HEK293 (cell line): ENCODE results near the gene FGFRL1.
"Not testable (repeated sequence)": the region's sequence is repeated elsewhere in the genome, so short reads cannot be mapped to it uniquely, and the experiment has no call there.

ENCODE experiments used
- CTCF ChIA-PET: fragments of 350-600 bp; formaldehyde crosslinking; extraction: SDS; loops from one replicate; lab custom pipeline; 2021; ENCODE audit warnings: antibody characterized with exemption; lab: Yijun Ruan, JAX
- POLR2A ChIA-PET: fragments of 300-600 bp; formaldehyde crosslinking; extraction: SDS; loops from one replicate; lab custom pipeline; 2020; ENCODE audit warnings: antibody characterized with exemption, inconsistent platforms; lab: Yijun Ruan, JAX
- H3K27ac ChIP-seq: fragments of 200-500 bp; sonication (Bioruptor generic); 2 replicates; pipeline ENCODE4 v1.5.1; 2014; ENCODE audit warnings: low read depth, low read length, control low read depth, inconsistent platforms; ENCODE audit errors: extremely low read depth
- H3K36me3 ChIP-seq, 2 experiments: fragments of 200-500 bp in 1 of 2; sonication (Bioruptor generic) in 1 of 2; 1 replicate in 1 of 2; 2 replicates in 1 of 2; pipeline ENCODE4 v1.5.1; 2014 to 2017; ENCODE audit warnings: inconsistent platforms in 2 of 2, low read length in 2 of 2; ENCODE audit not compliant: control insufficient read depth in 2 of 2, insufficient read depth in 1 of 2
- H3K4me1 ChIP-seq: fragments of 200-500 bp; sonication (Bioruptor generic); 2 replicates; pipeline ENCODE4 v1.5.1; 2014; ENCODE audit warnings: mild to moderate bottlenecking, low read length, inconsistent platforms; ENCODE audit not compliant: control insufficient read depth, insufficient read depth
- H3K4me3 ChIP-seq: 2 replicates; pipeline ENCODE4 v1.5.1; 2011; ENCODE audit warnings: low read depth, mild to moderate bottlenecking, control low read depth, low read length, moderate library complexity
- H3K9me3 ChIP-seq: fragments of 200-500 bp; sonication (Bioruptor generic); 2 replicates; pipeline ENCODE4 v1.5.1; 2014; ENCODE audit warnings: low read depth, low read length, inconsistent platforms; ENCODE audit not compliant: control insufficient read depth, insufficient read depth
- BCL11B ChIP-seq: fragments of 450-650 bp; formaldehyde crosslinking; IDR thresholded peaks from 2 replicates; pipeline ENCODE4 v1.5.1; 2016; ENCODE audit warnings: low read depth, missing biosample characterization, missing genetic modification characterization
- GLI2 ChIP-seq: fragments of 450-650 bp; formaldehyde crosslinking; IDR thresholded peaks from 2 replicates; pipeline ENCODE4; 2017; ENCODE audit warnings: missing biosample characterization, missing genetic modification characterization, low read depth, borderline replicate concordance
- KLF17 ChIP-seq: fragments of 450-650 bp; formaldehyde crosslinking; IDR thresholded peaks from 2 replicates; pipeline ENCODE4 v1.5.1; 2016; ENCODE audit warnings: missing biosample characterization, missing genetic modification characterization
- MYNN ChIP-seq: fragments of 450-650 bp; formaldehyde crosslinking; IDR thresholded peaks from 2 replicates; pipeline ENCODE4 v1.5.1; 2016; ENCODE audit warnings: missing biosample characterization, missing genetic modification characterization, borderline replicate concordance
- MZF1 ChIP-seq: fragments of 450-650 bp; formaldehyde crosslinking; IDR thresholded peaks from 2 replicates; pipeline ENCODE4 v1.5.1; 2017; ENCODE audit warnings: missing biosample characterization, missing genetic modification characterization, borderline replicate concordance
- OSR2 ChIP-seq: fragments of 450-650 bp; formaldehyde crosslinking; IDR thresholded peaks from 2 replicates; pipeline ENCODE4 v1.5.1; 2016; ENCODE audit warnings: missing biosample characterization, missing genetic modification characterization
- PBX3 ChIP-seq: sonication (generic); formaldehyde crosslinking; IDR thresholded peaks from 2 replicates; pipeline ENCODE4 v1.8.1; 2022; ENCODE audit warnings: mild to moderate bottlenecking, moderate library complexity, missing genetic modification reagents
- RBAK ChIP-seq: fragments of 450-650 bp; formaldehyde crosslinking; IDR thresholded peaks from 2 replicates; pipeline ENCODE4 v1.5.1; 2016; ENCODE audit warnings: missing biosample characterization, missing genetic modification characterization
- WT1 ChIP-seq: fragments of 450-650 bp; formaldehyde crosslinking; IDR thresholded peaks from 2 replicates; pipeline ENCODE4 v1.5.1; 2016; ENCODE audit warnings: missing biosample characterization, missing genetic modification characterization
- ZBTB20 ChIP-seq: fragments of 450-650 bp; formaldehyde crosslinking; IDR thresholded peaks from 2 replicates; pipeline ENCODE4 v1.5.1; 2016; ENCODE audit warnings: missing biosample characterization, missing genetic modification characterization
- ZBTB8A ChIP-seq: fragments of 450-650 bp; formaldehyde crosslinking; IDR thresholded peaks from 2 replicates; pipeline ENCODE4 v1.5.1; 2016; ENCODE audit warnings: missing biosample characterization, missing genetic modification characterization
- ZNF157 ChIP-seq: fragments of 450-650 bp; formaldehyde crosslinking; IDR thresholded peaks from 2 replicates; pipeline ENCODE4 v1.5.1; 2016; ENCODE audit warnings: missing biosample characterization, missing genetic modification characterization
- ZNF184 ChIP-seq: fragments of 450-650 bp; IDR thresholded peaks from 2 replicates; pipeline ENCODE4 v1.5.1; 2018; ENCODE audit warnings: missing biosample characterization, mild to moderate bottlenecking, missing genetic modification characterization
- ZNF2 ChIP-seq: fragments of 450-650 bp; formaldehyde crosslinking; IDR thresholded peaks from 2 replicates; pipeline ENCODE4 v1.5.1; 2016; ENCODE audit warnings: missing biosample characterization, missing genetic modification characterization
- ZNF555 ChIP-seq: fragments of 450-650 bp; formaldehyde crosslinking; conservative IDR thresholded peaks from 2 replicates; pipeline ENCODE4 v1.5.1; 2017; ENCODE audit warnings: missing biosample characterization, mild to moderate bottlenecking, missing genetic modification characterization, inconsistent platforms
- ZNF658 ChIP-seq: fragments of 450-650 bp; formaldehyde crosslinking; IDR thresholded peaks from 2 replicates; pipeline ENCODE4; 2016; ENCODE audit warnings: missing biosample characterization, missing genetic modification characterization
- ZNF830 ChIP-seq: fragments of 450-650 bp; IDR thresholded peaks from 2 replicates; pipeline ENCODE4 v1.5.0; 2018; ENCODE audit warnings: missing biosample characterization, missing genetic modification characterization, low read depth, mild to moderate bottlenecking, moderate library complexity
- ZNF837 ChIP-seq: fragments of 450-650 bp; formaldehyde crosslinking; IDR thresholded peaks from 2 replicates; pipeline ENCODE4 v1.5.1; 2016; ENCODE audit warnings: missing biosample characterization, missing genetic modification characterization
- ZSCAN16 ChIP-seq: fragments of 450-650 bp; formaldehyde crosslinking; IDR thresholded peaks from 2 replicates; pipeline ENCODE4 v1.5.1; 2016; ENCODE audit warnings: missing biosample characterization, missing genetic modification characterization
- ZSCAN4 ChIP-seq: fragments of 450-650 bp; formaldehyde crosslinking; IDR thresholded peaks from 2 replicates; pipeline ENCODE4 v1.5.1; 2017; ENCODE audit warnings: missing biosample characterization, missing genetic modification characterization
- TF ChIP-seq, protein P1 (sequence below): fragments of 450-650 bp; formaldehyde crosslinking; IDR thresholded peaks from 2 replicates; pipeline ENCODE4 v1.5.1; 2017; ENCODE audit warnings: missing biosample characterization, missing genetic modification characterization
- TF ChIP-seq, protein P2 (sequence below): fragments of 450-650 bp; formaldehyde crosslinking; IDR thresholded peaks from 2 replicates; pipeline ENCODE4 v1.5.1; 2017; ENCODE audit warnings: missing biosample characterization, missing genetic modification characterization
- TF ChIP-seq, protein P3 (sequence below): fragments of 450-650 bp; formaldehyde crosslinking; IDR thresholded peaks from 2 replicates; pipeline ENCODE4 v1.5.1; 2016; ENCODE audit warnings: missing biosample characterization, missing genetic modification characterization

FGFRL1 gene

DNA sequence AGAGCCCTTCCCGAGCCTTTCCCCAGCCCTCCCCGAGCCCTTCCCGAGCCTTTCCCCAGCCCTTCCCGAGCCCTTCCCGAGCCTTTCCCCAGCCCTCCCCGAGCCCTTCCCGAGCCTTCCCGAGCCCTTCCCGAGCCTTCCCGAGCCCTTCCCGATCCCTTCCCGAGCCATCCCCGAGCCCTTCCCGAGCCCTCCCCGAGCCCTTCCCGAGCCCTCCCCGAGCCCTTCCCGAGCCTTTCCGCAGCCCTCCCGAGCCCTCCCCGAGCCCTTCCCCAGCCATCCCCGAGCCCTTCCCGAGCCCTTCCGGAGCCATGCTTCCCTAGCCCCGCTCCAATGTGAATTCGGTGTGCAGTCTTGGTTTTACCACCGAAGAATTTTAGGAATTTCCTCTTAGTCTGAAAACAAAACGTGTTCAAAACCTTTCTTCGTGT is 35.2 kb downstream of the FGFRL1 start:
- CTCF ChIA-PET, H3K4me3 ChIP-seq, H3K36me3 ChIP-seq, H3K27ac ChIP-seq, H3K9me3 ChIP-seq, H3K4me1 ChIP-seq, POLR2A ChIA-PET: not testable (repeated sequence)
- peak; percentile 69 for TF ChIP-seq ZBTB8A (tag by site-specific recombination)

DNA sequence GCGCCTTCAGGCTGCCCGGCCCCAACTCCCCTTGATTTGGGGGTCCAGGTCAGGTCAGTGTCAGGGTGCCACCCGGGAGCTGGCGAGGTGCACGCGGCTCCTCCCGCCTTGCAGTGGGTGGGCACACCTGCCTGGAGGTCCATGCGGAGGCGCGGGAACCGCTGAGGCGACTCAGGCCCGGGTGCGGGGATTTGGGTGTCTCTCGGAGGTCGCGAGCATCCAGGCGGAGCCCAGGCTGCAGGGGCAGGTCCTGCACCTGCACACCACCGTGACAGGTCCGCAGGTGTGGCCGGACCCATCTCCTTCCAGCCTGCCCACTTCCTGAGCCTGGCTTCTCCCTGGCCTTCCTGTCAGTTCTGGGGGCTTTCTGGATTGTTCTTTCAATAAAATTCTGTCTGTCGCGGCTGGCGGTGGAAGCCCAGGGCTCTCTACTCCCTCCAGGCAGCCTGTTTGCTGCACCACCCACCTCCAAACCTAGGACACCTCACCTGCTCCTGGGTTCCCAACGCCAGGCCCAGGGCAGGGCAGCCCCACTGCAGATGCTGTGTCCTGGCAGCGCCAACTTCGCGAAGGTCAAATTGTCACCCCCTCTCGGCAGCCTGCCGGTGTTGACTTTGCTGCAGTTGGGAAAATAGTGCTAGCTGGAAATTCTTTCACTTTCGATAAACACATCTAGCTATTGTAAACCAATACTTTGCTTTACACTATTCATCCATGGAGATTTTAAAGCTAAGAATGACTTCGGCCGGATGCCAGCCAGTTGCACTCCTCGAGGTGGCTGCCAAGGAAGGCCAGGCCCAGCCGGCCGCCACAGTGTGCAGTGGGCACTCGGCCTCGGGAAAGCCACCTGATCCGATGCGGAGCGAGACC is 35.9 kb downstream of the FGFRL1 start:
- no peaks in the 10 kb centered on the region for H3K36me3 ChIP-seq
- CTCF ChIA-PET, result no interaction called here
- H3K4me1 ChIP-seq, result no peaks in the 10 kb centered on the region
- no peak overlapping the region for H3K27ac ChIP-seq
- POLR2A ChIA-PET, result no interaction called here
- H3K4me3 ChIP-seq, result no peak overlapping the region
- TF ChIP-seq ZNF837 (tag by site-specific recombination) (no peak), WT1 (tag by site-specific recombination) (no peak), GLI2 (no peak), OSR2 (tag by site-specific recombination) (no peak), ZSCAN16 (tag by site-specific recombination) (no peak), ZNF184 (tag by site-specific recombination) (no peak), RBAK (tag by site-specific recombination) (no peak), PBX3 (CRISPR knock-in tag) (no peak), BCL11B (tag by site-specific recombination) (no peak), ZNF555 (tag by site-specific recombination) (no peak), ZNF658 (tag by site-specific recombination) (no peak), MYNN (tag by site-specific recombination) (no peak)
- TF ChIP-seq, protein P1, sequence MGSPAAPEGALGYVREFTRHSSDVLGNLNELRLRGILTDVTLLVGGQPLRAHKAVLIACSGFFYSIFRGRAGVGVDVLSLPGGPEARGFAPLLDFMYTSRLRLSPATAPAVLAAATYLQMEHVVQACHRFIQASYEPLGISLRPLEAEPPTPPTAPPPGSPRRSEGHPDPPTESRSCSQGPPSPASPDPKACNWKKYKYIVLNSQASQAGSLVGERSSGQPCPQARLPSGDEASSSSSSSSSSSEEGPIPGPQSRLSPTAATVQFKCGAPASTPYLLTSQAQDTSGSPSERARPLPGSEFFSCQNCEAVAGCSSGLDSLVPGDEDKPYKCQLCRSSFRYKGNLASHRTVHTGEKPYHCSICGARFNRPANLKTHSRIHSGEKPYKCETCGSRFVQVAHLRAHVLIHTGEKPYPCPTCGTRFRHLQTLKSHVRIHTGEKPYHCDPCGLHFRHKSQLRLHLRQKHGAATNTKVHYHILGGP (tag by site-specific recombination), result no peak
- TF ChIP-seq, protein P2, sequence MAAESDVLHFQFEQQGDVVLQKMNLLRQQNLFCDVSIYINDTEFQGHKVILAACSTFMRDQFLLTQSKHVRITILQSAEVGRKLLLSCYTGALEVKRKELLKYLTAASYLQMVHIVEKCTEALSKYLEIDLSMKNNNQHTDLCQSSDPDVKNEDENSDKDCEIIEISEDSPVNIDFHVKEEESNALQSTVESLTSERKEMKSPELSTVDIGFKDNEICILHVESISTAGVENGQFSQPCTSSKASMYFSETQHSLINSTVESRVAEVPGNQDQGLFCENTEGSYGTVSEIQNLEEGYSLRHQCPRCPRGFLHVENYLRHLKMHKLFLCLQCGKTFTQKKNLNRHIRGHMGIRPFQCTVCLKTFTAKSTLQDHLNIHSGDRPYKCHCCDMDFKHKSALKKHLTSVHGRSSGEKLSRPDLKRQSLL (tag by site-specific recombination), result no peak
- H3K9me3 ChIP-seq, result no peaks in the 10 kb centered on the region

DNA sequence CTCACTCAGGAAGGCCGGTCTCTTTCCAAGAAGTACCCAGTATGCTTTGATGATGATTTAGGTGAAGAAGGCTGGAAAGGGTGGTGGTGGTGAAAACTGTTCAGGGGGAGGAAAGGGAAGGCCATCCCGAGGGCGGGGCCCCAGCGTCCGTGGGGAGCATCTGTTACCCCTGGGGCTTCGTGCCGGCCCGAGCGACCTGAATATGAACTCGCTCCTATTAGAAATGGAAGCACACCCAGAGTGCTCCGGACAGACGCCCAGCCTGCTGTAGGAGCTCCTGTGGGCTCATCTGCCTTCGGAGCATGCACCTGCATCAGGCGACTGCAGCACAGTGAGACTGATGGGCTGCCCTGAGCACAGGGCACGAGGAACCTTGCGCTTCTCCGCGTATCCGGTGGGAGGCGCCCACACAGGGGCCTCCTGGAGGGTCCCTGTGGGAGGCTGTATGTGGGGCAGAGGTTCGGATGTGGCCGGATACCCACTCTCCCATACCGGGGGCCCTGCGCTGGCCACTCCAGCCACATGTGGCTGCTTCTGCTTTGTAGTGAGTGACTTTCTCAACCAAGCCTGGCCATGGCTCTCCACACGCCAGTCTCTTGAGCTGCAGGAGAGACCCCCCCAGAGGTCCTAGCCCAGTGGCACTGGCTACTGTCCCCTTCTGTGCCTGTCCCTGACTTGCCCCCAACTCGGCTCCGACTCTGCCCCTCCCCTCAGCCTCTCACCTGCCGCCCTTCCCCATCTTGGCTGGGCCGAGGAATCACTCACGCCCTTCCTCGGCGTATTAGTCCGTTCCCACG is 36.7 kb downstream of the FGFRL1 start:
- POLR2A ChIA-PET, result interaction anchor here (0.5 kb wide), 1 partner anchor 24 kb away, joined by 3 read pairs; no protein-coding TSS in a partner anchor
- CTCF ChIA-PET, result no interaction called here
- no peaks in the 10 kb centered on the region for H3K9me3 ChIP-seq
- H3K27ac ChIP-seq, result no peak overlapping the region
- no peaks in the 10 kb centered on the region for H3K36me3 ChIP-seq
- H3K4me3 ChIP-seq, result no peak overlapping the region
- no peaks in the 10 kb centered on the region for H3K4me1 ChIP-seq
- TF ChIP-seq MZF1 (tag by site-specific recombination) (no peak), ZSCAN4 (no peak), KLF17 (tag by site-specific recombination) (no peak), ZNF157 (no peak), OSR2 (tag by site-specific recombination) (no peak), ZNF830 (no peak), ZBTB20 (tag by site-specific recombination) (no peak), ZNF2 (tag by site-specific recombination) (no peak), ZNF837 (tag by site-specific recombination) (no peak)
- TF ChIP-seq, protein P3, sequence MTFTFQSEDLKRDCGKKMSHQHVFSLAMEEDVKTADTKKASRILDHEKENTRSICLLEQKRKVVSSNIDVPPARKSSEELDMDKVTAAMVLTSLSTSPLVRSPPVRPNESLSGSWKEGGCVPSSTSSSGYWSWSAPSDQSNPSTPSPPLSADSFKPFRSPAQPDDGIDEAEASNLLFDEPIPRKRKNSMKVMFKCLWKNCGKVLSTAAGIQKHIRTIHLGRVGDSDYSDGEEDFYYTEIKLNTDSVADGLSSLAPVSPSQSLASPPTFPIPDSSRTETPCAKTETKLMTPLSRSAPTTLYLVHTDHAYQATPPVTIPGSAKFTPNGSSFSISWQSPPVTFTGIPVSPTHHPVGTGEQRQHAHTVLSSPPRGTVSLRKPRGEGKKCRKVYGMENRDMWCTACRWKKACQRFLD, result no peak
